NCI-H748 (cell line): Measurements from ENCODE around the gene LEMD3.
A peak's percentile ranks its signal among the peaks of the same experiment; 100 is the strongest.

Experiments
- DNase-seq: peaks from one replicate; lab custom pipeline; 2025; ENCODE audit not compliant: unreplicated experiment; lab: John Stamatoyannopoulos, UW

Gene LEMD3

GRCh38 chr12:65168681-65169319, 583 bp upstream of the LEMD3 start:
- DNase-seq: no peak

- DNase-seq: peak; percentile 67
These were observed 962 bp downstream of the LEMD3 start for GRCh38 chr12:65170209-65170881.

GRCh38 chr12:65171073-65171472, 1.7 kb downstream of the LEMD3 start:
- no peak for DNase-seq

GRCh38 chr12:65171870-65172269, 2.5 kb downstream of the LEMD3 start:
- DNase-seq: no peak

GRCh38 chr12:65175385-65175784, 6.0 kb downstream of the LEMD3 start:
- DNase-seq: no peak

GRCh38 chr12:65182012-65182739, 12.8 kb downstream of the LEMD3 start:
- DNase-seq: no peak

GRCh38 chr12:65184176-65184857, 14.9 kb downstream of the LEMD3 start:
- no peak for DNase-seq

- DNase-seq: no peak
These were observed 15.5 kb downstream of the LEMD3 start for GRCh38 chr12:65184858-65185229.

- DNase-seq: no peak
These were observed 18.3 kb downstream of the LEMD3 start for GRCh38 chr12:65187665-65188064.

GRCh38 chr12:65188179-65188701, 18.9 kb downstream of the LEMD3 start:
- DNase-seq: no peak

GRCh38 chr12:65189028-65189718, 19.8 kb downstream of the LEMD3 start:
- DNase-seq: no peak

- DNase-seq: no peak
These were observed 23.7 kb downstream of the LEMD3 start for GRCh38 chr12:65192963-65193516.

- DNase-seq: no peak
These were observed 25.6 kb downstream of the LEMD3 start for GRCh38 chr12:65194949-65195348.

- DNase-seq: no peak
These were observed 26.1 kb downstream of the LEMD3 start for GRCh38 chr12:65195387-65196055.

- no peak for DNase-seq
These were observed 27.6 kb downstream of the LEMD3 start for GRCh38 chr12:65196762-65197567.

- no peak for DNase-seq
These were observed 30.2 kb downstream of the LEMD3 start for GRCh38 chr12:65199604-65200003.

GRCh38 chr12:65200007-65200665, 30.8 kb downstream of the LEMD3 start:
- no peak for DNase-seq

GRCh38 chr12:65203376-65203775, 34.0 kb downstream of the LEMD3 start:
- no peak for DNase-seq
